NT2/D1 (cell line): ENCODE data around the gene CDKN2C.
"Not testable (repeated sequence)": the region's sequence is repeated elsewhere in the genome, so short reads cannot be mapped to it uniquely, and the experiment has no call there.

Experiments used
- DNase-seq: peaks from one replicate; pipeline ENCODE4 v3.0.0-alpha.2; 2011; ENCODE audit warnings: low read depth, low spot score
- H3K27me3 ChIP-seq: 2 replicates; pipeline ENCODE4 v1.6.0; 2011; ENCODE audit warnings: mild to moderate bottlenecking; ENCODE audit not compliant: insufficient read length, insufficient read depth
- H3K36me3 ChIP-seq: 2 replicates; pipeline ENCODE4 v1.6.1; 2011; ENCODE audit warnings: mild to moderate bottlenecking, low read length, mixed read lengths; ENCODE audit not compliant: insufficient read depth, insufficient read length
- H3K4me1 ChIP-seq: 2 replicates; pipeline ENCODE4 v1.5.1; 2011; ENCODE audit not compliant: insufficient read depth, insufficient read length
- H3K4me3 ChIP-seq: 2 replicates; pipeline ENCODE4 v1.5.1; 2011; ENCODE audit warnings: low read depth; ENCODE audit not compliant: insufficient read length
- H3K9ac ChIP-seq: 2 replicates; pipeline ENCODE4 v1.6.0; 2011; ENCODE audit warnings: low read depth; ENCODE audit not compliant: insufficient read length
- H3K9me3 ChIP-seq: 2 replicates; pipeline ENCODE4 v1.5.1; 2011; ENCODE audit warnings: mild to moderate bottlenecking, low read length; ENCODE audit not compliant: insufficient read depth
- SUZ12 ChIP-seq: IDR thresholded peaks from 2 replicates; pipeline ENCODE4 v1.6.1; 2011; ENCODE audit not compliant: insufficient read length, insufficient read depth; ENCODE audit errors: extremely low read depth
- YY1 ChIP-seq: IDR thresholded peaks from 2 replicates; pipeline ENCODE4 v1.6.1; 2011; ENCODE audit not compliant: insufficient read length, insufficient read depth
- ZNF274 ChIP-seq: IDR thresholded peaks from 2 replicates; pipeline ENCODE4 v1.6.1; 2011; ENCODE audit warnings: mild to moderate bottlenecking, low read depth, low read length

Gene CDKN2C

DNA sequence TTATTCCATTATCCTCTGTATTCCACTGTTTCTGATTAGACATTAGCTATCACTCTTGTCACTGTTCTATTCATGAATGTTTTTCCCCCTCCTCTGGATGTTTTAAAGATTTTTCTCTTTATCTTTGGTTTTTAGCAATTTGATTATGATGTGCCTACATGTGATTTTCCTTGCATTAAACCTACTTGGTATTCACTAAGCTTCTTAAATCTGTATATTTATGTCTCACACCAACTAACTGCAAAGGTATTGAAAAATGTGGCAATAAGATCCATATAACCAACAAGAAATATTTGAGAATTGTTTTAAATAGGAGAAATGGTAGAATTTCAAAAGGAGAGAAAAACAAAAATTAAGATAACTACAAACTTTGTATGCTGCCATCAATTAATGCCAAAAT lies 35.2 kb upstream of the CDKN2C start:
- no peak overlapping the region for H3K4me3 ChIP-seq
- H3K36me3 ChIP-seq = no peaks in the 10 kb centered on the region
- TF ChIP-seq ZNF274 (no peak), SUZ12 (no peak), YY1 (no peak)
- H3K9me3 ChIP-seq = 0 out of 2 replicates have a peak, but pooled peaks cover 6% of the 10 kb centered on the region
- DNase-seq = no peak
- H3K4me1 ChIP-seq = no peaks in the 10 kb centered on the region
- no peaks in the 10 kb centered on the region for H3K27me3 ChIP-seq
- no peak overlapping the region for H3K9ac ChIP-seq

DNA sequence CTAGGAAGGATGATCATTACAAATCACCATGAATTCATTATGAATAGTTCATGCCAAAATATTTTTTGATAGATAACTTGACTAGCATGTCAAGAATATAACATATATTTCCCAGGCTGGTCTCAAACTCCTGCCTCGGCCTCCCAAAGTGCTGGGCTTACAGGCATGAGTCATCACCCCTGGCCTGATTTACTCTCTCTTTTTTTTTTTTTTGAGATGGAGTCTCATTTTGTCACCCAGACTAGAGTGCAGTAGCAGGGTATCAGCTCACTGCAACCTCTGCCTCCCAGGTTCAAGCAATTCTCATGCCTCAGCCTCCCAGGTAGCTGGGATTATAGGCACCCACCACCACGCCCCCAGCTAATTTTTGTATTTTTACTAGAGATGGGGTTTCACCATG lies 34.8 kb upstream of the CDKN2C start:
- not testable (repeated sequence) for H3K4me1 ChIP-seq, H3K4me3 ChIP-seq, H3K36me3 ChIP-seq, H3K27me3 ChIP-seq, DNase-seq, H3K9me3 ChIP-seq, H3K9ac ChIP-seq

DNA sequence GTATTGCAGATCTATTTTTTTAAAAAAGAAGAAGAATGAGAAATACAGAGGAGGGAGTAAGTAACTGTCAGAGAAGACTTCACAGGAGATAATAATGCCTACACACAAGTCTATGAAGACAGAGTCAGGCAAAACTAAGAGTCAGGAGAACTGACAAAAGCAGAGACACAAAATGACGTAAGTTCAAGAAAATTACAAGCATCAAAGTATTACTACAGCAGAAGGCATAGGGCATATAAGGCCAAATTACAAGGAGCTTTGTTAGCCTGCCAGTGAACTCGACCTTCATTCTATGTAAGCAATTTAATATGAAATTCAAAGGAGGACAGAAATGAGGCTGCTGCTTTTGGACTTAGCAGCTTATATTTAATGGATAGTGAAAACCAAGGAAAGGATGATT lies 33.7 kb upstream of the CDKN2C start:
- H3K4me3 ChIP-seq = no peak overlapping the region
- H3K9ac ChIP-seq = no peak overlapping the region
- no peaks in the 10 kb centered on the region for H3K36me3 ChIP-seq
- no peak for DNase-seq
- no peaks in the 10 kb centered on the region for H3K4me1 ChIP-seq
- 0 out of 2 replicates have a peak, but pooled peaks cover 6% of the 10 kb centered on the region for H3K9me3 ChIP-seq
- TF ChIP-seq SUZ12 = no peak
- TF ChIP-seq YY1 = no peak
- TF ChIP-seq ZNF274 = no peak
- H3K27me3 ChIP-seq = no peaks in the 10 kb centered on the region

DNA sequence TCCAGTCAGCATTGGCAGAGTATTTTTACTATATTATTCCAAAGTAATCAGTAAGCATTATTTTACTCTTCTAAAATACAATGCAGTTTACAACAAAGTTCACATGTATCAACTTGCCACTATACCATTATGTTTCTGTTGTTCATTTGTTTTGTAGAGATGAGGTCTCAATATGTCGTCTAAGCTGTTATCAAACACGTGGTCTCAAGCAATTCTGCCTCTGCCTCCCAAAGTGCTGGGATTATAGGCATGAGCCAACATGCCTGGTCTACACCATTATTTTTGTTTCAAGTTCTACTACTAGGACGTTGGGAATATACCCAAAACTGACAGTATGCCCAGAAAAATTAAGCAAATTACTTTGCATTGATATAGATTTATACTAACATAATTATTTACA lies 29.8 kb upstream of the CDKN2C start:
- no peaks in the 10 kb centered on the region for H3K9me3 ChIP-seq
- H3K4me3 ChIP-seq = no peak overlapping the region
- TF ChIP-seq ZNF274 = no peak
- no peak for TF ChIP-seq SUZ12
- no peak for TF ChIP-seq YY1
- DNase-seq = no peak
- no peaks in the 10 kb centered on the region for H3K4me1 ChIP-seq
- no peaks in the 10 kb centered on the region for H3K27me3 ChIP-seq
- peaks cover 6% of the 10 kb centered on the region for H3K36me3 ChIP-seq
- no peak overlapping the region for H3K9ac ChIP-seq

DNA sequence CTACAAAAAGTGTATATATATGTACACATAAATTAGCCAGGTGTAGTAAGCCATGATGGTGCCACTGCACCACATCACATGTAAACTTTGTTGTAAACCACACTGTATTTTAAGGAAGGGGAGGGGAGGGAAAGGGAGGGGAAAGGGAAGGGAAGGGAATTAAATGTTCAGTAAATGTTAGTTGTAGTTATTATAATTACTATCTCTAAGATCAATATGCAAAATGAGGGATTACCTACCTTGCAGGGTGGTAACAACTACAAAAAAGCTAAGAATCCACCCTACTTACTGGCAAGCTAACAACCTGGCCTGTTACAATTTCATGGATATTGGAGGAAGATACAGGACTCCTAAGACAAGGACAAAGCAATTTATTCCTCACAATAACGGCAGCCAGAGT lies 27.7 kb upstream of the CDKN2C start:
- Histone ChIP-seq H3K4me1 (no peaks in the 10 kb centered on the region), H3K9me3 (no peaks in the 10 kb centered on the region), H3K9ac (no peak overlapping the region), H3K4me3 (no peak overlapping the region), H3K27me3 (no peaks in the 10 kb centered on the region), H3K36me3 (peaks cover 6% of the 10 kb centered on the region)
- TF ChIP-seq ZNF274 (no peak), SUZ12 (no peak), YY1 (no peak)
- no peak for DNase-seq

DNA sequence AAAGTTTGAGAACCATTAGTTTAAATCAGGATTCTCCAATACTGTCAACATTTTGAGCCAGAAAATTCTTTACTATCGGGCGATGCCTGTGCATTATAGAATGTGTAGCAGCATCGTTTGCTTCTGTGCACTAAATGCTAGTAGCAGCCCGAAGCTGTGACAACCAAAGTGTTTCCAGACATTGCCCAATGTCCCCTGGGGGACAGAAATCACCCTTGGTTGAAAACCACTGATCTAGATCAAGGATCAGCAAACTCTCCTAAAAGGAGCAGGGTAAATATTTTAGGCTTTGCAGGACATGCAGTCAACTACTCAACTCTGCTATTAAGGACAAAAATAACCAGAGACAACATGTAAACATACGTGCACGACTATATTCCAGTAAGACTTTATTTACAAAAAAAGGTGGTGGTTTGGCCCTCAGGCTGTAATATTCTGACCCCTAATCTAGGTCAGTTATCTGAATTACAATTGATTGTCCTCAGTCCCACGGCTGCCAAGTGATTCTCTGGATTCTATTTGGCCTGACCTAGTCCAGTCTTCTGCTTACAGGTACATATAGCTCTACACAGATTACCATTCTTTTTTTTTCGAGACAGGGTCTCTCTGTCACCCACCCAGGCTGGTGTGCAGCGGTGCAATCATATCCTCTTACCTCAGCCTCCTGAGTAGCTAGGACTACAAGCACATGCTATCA lies 20.6 kb upstream of the CDKN2C start:
- Histone ChIP-seq H3K36me3 (no peaks in the 10 kb centered on the region), H3K9ac (no peak overlapping the region), H3K4me1 (no peaks in the 10 kb centered on the region), H3K27me3 (no peaks in the 10 kb centered on the region), H3K4me3 (no peak overlapping the region), H3K9me3 (peaks cover 14% of the 10 kb centered on the region; the same call in 1 of the 2 replicates)
- no peak for DNase-seq
- TF ChIP-seq SUZ12 (no peak), YY1 (no peak), ZNF274 (no peak)

DNA sequence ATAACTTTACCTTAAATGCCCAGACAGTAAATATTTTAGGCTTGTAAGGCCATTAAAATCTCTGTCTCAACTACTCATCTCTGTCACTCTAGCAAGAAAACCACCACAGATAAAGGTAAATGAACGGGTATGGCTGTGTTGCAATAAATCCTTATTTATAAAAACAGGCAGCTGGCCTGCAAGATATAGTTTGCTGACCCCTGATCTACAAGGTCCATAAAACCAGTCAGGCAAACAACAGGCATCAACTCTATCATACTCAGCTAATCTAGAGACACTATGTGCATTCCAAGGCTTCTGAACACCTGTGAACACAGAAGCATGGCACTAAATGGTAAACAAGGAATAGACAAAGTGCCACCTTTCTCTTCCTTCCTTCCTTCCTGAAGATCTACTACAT lies 19.6 kb upstream of the CDKN2C start:
- H3K9me3 ChIP-seq = peaks cover 14% of the 10 kb centered on the region; the same call in 1 of the 2 replicates
- H3K4me3 ChIP-seq = no peak overlapping the region
- no peak for DNase-seq
- no peaks in the 10 kb centered on the region for H3K27me3 ChIP-seq
- no peak overlapping the region for H3K9ac ChIP-seq
- H3K36me3 ChIP-seq = peaks cover 2% of the 10 kb centered on the region
- TF ChIP-seq YY1 (no peak), SUZ12 (no peak), ZNF274 (no peak)
- H3K4me1 ChIP-seq = no peaks in the 10 kb centered on the region

DNA sequence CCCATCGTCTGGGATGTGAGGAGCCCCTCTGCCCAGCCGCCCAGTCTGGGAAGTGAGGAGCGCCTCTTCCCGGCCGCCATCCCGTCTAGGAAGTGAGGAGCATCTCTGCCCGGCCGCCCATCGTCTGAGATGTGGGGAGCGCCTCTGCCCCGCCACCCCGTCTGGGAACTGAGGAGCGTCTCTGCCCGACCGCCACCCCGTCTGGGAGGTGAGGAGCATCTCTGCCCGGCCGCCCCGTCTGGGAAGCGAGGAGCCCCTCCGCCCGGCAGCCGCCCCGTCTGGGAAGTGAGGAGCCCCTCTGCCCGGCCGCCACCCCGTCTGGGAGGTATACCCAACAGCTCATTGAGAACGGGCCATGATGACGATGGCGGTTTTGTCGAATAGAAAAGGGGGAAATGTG lies 17.5 kb upstream of the CDKN2C start:
- DNase-seq, H3K36me3 ChIP-seq, H3K4me1 ChIP-seq, H3K27me3 ChIP-seq, H3K4me3 ChIP-seq, H3K9ac ChIP-seq: not testable (repeated sequence)
- H3K9me3 ChIP-seq = peaks cover 14% of the 10 kb centered on the region; the same call in 1 of the 2 replicates
